Umbilical cord (tissue), 2 donors: ENCODE measurements around the gene ETFA. TPM values are rescaled to one million over a fixed set of nuclear protein-coding genes. Genes with fewer than 3 reads are reported as not detected.

Experiments
- DNase-seq: peaks from one replicate; pipeline ENCODE4 v3.0.0-alpha.2; 2015; ENCODE audit warnings: low spot score
- total RNA-seq: library from RNA; depleted of rRNA; stranded (reverse); fragments of >200 nt; gene quantifications from one replicate; pipeline ENCODE4 v1.2.3, GENCODE V29; 2014; ENCODE audit warnings: low replicate concordance; ENCODE audit not compliant: insufficient read depth

Gene ETFA
- total RNA-seq, 1 donor from 2014 or later: 64.5 TPM

DNA sequence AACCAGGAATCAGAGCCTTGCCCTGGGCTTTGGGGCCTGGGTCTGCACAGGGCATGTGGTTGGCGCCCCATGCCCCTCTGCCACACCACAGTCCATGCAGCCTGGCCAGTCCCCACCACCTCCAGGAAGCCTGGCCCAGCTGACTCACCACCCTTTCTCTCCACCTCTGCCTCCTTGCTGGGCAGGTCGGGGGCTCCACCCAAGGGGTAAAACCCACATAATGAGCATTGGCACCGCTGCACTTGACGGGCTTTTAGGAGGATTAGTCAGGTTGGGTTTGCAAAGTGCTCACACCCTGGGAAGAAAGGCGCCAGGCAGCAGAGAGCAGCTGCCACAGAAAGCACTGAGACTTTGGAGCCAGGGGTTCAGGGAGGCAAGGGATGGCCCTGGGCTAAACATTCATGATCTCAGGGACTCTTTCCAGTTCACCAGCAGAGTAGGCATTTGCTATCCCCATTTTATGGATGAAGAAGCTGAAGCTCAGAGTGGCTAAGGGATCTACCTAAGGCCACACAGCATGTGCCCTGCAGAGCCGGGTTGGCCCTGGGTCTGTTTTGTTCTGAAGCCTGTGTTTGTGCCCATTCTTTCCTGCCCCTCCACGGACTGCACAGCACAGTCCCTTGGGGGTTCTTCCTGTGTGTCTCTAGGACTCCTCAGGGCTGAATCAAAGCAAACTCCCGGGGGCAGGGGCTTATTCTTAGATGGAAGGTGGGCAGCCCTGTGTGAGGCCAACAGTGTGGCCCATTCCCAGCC is 113.4 kb downstream of the ETFA start:
- DNase-seq: no peak

GRCh38 chr15:76196269-76197231 is 114.7 kb downstream of the ETFA start:
- DNase-seq: peak; percentile 88

- DNase-seq: no peak
Measured at GRCh38 chr15:76195506-76196268, 115.6 kb downstream of the ETFA start.

GRCh38 chr15:76193934-76194333 is 117.3 kb downstream of the ETFA start:
- no peak for DNase-seq

GRCh38 chr15:76192715-76193114 is 118.6 kb downstream of the ETFA start:
- no peak for DNase-seq

- no peak for DNase-seq
Measured at GRCh38 chr15:76191539-76192244, 119.6 kb downstream of the ETFA start.

- peak; percentile 71 for DNase-seq
Measured at GRCh38 chr15:76190751-76191538, 120.3 kb downstream of the ETFA start.

- no peak for DNase-seq
Measured at GRCh38 chr15:76190070-76190564, 121.2 kb downstream of the ETFA start.

GRCh38 chr15:76189106-76189505 is 122.2 kb downstream of the ETFA start:
- DNase-seq: no peak

DNA sequence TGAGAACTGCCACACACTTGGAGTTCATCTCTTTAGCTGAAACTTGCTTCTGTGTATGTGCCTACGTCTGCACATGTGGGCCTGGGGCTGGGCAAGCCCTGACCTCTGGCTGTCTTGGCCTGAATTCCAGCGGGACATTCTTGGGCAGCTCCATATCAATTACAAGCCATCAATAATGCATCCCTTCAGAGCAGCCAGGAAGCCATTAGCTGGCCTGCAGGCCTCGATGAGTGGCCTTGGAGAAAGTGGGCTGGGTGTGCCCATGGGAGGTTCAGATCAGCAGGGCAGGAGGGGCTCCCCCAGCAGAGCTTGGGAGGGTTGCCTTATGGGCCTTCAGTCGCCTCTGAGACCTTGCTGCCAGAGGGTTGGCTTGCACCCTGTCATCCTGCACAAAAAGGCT is 124.1 kb downstream of the ETFA start:
- DNase-seq: no peak

DNA sequence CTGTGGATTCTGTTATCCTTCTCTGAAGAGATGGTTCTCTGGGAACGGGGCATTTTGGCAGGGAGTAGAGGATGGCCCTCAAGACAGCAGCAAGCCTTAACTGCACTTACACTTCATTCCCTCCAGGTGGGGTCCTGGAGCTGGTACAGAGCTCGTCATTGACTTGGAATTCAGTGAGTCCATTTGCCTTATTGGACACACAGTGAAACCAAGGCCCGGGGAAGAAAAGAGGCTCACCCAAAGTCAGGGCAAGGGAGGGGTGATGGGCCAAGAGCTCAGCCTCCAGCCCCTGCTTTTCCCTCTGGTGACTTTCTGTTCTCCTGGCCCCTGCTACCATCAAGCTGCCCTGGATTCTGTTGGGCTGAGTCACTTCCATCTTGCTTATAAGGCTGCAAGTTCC is 125.6 kb downstream of the ETFA start:
- no peak for DNase-seq

DNA sequence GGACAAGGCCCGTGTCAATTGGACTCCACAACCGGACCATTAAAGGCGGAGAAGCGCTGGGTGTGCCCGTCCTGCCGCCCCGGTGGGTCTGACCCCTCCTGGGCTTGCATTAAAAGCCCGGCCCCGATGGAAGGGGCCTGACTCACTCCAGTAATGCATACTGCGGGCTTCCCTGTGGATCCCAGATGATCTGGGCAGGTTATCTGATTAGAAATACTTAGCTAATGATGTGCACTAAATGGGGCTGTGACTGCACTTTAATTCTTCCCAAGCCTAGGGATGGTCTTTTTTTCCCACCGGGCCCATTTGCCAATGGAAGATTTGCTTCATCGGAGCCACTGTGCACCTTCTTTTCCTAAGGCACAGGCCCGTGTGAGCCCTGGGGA is 126.6 kb downstream of the ETFA start:
- no peak for DNase-seq

GRCh38 chr15:76183930-76184649 is 127.2 kb downstream of the ETFA start:
- no peak for DNase-seq

- DNase-seq: no peak
Measured at GRCh38 chr15:76181705-76182107, 129.6 kb downstream of the ETFA start.

GRCh38 chr15:76180321-76180720 is 130.9 kb downstream of the ETFA start:
- no peak for DNase-seq

DNA sequence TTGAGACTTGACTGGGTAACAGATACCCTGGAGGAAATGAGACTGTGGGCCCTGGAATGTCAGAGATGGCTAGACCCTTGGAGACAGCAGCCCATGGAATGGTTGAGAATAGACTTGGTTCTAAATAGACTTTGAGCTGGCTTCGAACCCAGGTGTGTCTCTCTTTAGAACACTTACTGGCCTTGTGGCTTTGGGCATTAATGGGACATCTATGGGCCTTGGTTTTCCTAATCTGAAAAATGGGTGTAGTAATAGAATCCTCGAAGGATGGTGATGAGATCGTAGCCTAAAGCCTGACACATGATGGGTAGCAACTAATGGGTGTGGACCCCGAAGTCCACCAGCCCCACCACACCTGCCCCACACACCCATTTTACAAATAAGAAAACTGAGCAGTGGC is 132.2 kb downstream of the ETFA start:
- no peak for DNase-seq

DNA sequence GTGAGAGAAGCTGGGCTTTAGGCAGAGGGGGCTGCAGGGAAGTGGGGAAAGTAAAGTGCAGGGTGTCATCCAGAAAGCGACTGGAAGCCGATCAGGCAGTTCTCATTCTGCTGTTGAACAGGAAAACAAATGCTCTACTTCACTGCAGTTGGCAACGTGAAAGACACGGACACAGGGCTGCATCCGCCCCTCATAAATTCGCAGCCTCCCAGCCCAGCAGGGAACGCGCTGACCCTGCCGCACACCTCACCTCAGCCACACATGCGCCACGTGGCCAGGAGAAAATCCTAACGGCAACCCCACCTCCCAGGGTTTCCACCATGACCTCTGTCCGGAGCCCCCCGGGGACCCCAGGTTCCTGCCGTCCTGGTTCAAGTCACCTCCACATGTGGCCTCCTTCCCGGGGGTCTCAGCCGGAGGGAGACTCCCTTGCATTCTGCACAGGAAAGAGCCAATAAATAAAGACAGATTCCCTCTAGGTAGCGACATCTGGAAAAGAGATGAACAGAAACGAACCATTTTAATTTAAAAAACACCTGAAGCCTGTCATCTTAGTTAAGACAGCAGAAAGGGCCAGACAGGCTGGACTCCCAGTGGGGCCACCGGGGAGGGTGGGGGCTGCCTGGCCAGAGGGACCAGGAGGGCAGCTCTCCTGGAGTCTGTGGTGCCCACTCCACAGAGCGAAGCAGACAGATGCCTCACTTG is 132.8 kb downstream of the ETFA start:
- DNase-seq: no peak

DNA sequence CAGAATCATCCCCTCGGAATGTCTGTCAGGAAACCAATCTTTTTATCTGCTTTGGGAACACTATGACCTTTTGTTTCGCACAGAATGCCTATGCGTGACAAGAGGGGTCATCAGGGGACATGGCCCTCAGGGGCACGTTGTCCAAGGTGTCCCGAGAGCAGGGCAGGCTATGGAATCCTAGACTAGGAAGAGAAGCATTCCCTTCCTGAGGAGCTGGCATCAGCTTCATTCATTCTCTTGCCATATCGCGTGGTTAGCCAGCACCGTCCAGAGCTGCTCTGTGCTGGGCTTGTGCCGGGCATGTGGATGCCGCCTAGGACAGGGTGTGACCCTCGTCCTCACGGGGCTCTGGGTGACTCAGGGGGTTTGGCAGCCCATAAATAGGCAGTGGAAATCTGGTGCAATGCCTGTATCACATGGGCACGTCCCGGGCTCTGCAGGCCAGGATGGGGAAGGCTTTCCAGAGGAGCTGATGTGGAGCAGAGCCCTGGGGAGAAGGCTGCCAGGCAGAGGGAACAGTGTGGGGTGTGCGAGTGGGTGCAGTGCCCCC is 133.7 kb downstream of the ETFA start:
- no peak for DNase-seq
